Muscle of arm (tissue), 12 donors: ENCODE results near the gene LY9. TPM values are rescaled to one million over a fixed set of nuclear protein-coding genes. Genes with fewer than 3 reads are reported as not detected.
"Not testable (repeated sequence)": the region's sequence is repeated elsewhere in the genome, so short reads cannot be mapped to it uniquely, and the experiment has no call there.

Source experiments
- DNase-seq: peaks from one replicate; pipeline ENCODE4 v3.0.0-alpha.2; 2013
- polyA plus RNA-seq, 12 donors: library from polyadenylated mRNA; unstranded; fragments of 120-200 nt; gene quantifications; one replicate each; pipeline ENCODE4 v1.2.1, GENCODE V29; 2013; ENCODE audit not compliant: insufficient read length in 12 of 12

LY9 gene
- polyA plus RNA-seq, 12 donors = 0.08 to 1.4 (median 0.30) TPM; not detected in 3

DNA sequence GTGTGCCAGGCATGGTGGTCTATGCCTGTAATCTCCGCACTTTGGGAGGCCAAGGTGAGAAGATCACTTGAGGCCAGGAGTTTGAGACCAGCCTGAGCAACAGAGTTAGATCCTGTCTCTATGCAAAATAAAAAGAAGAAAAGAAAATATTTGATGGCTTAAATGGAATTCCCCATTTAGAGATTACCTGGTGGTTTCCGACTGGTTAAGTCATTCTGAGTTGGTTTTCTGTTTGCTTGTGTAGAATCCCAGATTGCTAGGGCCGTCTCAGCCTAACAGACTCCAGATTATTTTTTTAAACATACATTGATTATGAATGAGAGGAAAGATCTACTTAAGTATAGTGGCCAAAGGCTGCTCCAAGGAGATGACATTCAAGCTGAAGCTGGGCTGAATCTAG lies 22.9 kb upstream of the LY9 start:
- no peak for DNase-seq

DNA sequence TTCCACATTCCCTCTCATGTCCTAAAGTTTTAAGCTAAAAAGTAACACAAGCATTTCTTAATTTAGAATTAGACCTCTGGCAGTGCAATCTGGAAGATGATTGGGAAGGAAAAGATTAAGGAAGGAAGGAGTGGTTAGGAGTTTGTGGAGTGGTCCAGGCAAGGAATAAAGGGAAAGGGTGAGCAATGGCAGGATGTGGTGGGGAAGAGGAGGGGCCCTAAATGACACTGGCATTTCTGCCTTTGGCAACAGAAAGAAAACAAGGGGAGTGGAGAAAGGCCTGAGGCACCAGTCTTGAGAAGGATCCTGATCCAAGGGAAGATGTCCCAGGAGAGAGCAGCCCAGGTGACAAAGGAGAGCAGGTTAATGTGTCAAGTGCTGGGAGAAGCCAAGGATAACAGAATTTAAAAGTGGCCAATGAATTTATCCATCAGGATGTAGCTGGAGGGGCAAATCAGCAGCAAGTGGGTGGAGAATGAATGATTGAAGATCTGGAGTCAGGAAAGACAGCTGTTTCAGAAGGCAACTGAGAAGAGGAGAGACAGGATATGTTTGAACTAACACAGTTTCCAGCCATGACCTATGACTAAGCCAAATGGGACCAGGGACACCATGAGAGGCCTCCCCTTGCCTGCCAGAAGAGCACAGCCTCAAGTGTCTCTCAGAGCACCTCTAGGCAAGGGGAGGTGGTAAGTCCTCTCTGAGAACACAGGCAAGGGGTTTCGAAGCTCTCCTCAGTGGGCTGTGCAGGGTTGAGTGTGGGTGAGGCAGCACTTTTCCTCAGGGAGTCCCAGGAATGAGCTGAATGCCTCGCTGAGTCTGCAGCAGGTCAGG lies 20.9 kb upstream of the LY9 start:
- DNase-seq = no peak

DNA sequence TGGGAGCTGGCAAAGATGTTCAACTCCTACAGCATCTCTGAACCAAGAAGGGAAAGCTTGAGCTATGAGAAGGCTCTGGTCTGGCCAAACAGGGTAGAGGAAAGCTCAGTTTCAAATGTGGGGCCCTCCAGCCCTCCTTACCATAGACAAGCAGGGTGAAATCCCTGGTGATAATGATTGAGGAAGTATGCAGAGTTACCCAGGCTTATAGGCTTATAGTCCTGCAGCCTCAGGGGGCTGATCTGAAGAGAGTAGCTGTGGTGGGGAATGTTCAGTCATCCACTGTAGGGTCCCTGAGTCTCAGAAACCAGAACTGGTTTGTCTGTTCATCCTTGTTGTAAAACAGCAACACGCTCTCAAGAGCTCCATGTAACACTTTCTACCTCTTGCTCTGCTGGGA lies 19.8 kb upstream of the LY9 start:
- DNase-seq = no peak

- DNase-seq = no peak
Observed at GRCh38 chr1:160777486-160778089, 18.4 kb upstream of the LY9 start.

DNA sequence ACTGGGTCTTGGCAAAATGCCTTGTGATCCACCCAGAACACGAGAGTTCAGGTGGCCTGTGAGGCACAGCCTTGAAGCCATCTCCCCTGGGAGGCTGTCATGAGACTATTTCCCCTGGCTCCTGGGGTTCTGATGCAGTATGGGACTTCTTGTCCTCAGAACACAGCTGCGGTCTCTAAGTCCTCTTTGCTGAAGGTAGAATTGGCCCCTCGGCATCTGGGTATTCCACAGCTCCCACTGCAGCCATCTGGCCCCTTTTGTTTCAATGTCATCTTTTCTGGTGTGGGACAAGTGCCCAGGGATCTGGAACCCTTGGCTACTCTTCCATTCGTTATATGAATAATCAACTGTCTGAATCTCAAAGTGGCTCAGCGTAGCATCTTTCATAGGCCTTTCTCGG lies 17.0 kb upstream of the LY9 start:
- no peak for DNase-seq

- no peak for DNase-seq
Observed at GRCh38 chr1:160779626-160780397, 16.2 kb upstream of the LY9 start.

GRCh38 chr1:160780398-160780755 lies 15.6 kb upstream of the LY9 start:
- DNase-seq = no peak

DNA sequence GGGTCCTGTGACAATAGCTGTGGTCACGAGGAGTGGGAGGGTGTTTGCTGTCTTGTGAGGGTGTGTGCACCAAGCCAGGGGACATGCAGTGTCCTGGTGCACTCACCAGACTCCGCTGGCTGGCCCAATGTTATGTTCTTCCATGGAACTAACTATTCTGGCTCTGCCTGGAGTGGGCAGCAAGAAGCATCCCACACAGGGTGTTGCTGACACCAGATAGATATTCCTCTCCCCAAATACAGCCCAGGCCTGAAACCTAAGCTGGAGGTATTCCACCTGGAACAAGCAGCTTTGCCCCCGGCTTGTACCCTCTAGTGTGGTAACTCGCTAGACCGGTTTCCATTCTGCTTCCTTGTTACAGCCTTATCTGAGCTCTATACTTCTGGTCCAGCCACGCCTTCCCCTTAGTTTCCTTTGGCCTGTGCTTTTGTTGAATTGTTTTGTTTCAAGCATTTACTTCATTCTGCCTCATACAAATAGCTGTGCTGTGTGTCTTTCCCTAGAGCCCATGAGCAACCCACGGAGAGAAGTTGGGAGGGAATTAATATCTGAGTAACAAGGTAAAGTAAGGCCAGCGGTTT lies 14.7 kb upstream of the LY9 start:
- DNase-seq = no peak

- no peak for DNase-seq
Observed at GRCh38 chr1:160781914-160782689, 13.9 kb upstream of the LY9 start.

DNA sequence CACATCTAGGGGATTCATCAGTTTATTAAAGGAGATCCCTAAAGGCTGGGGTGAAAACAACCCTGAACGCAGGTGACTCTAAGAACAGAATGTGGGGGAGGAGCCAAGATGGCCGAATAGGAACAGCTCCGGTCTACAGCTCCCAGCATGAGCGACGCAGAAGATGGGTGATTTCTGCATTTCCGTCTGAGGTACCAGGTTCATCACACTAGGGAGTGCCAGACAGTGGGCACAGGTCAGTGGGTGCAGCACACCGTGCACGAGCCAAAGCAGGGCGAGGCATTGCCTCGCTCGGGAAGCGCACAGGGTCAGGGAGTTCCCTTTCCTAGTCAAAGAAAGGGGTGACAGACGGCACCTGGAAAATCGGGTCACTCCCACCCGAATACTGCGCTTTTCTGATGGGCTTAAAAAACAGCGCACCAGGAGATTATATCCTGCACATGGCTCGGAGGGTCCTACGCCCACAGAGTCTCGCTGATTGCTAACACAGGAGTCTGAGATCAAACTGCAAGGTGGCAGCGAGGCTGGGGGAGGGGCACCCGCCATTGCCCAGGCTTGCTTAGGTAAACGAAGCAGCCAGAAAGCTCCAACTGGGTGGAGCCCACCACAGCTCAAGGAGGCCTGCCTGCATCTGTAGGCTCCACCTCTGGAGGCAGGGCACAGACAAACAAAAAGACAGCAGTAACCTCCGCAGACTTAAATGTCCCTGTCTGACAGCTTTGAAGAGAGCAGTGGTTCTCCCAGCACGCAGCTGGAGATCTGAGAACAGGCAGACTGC lies 12.8 kb upstream of the LY9 start:
- DNase-seq = not testable (repeated sequence)

DNA sequence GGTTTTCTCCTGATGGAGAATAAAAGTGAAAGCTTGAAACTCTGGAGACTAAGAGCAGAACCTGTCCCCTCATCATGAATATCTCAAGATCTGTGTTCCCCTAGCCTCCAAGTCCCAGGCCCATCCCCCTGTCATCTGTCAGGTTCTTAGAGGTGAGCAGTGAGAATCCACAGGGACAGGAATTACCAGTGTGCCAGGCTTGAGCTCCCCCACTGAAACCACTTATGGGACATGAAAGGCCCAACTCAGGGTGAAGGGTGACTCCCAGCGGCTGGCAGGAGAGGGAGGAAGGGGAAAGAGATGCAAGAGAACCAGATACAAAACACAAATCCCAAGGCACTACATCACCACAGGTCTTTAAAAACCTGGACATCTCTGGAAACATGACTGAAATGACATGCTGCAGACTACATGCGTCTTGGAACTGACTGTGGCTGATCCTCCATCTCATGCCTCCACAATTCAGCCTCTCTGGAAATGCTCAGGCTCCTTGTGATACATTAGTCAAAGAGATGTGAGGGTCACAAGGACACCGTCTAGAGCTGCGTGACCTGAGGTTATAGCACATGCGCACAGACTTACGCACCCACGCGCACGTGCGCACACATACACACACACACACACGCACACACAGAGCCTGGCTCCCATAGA lies 6.8 kb upstream of the LY9 start:
- no peak for DNase-seq

- DNase-seq = no peak
Observed at GRCh38 chr1:160789702-160790611, 6.0 kb upstream of the LY9 start.

DNA sequence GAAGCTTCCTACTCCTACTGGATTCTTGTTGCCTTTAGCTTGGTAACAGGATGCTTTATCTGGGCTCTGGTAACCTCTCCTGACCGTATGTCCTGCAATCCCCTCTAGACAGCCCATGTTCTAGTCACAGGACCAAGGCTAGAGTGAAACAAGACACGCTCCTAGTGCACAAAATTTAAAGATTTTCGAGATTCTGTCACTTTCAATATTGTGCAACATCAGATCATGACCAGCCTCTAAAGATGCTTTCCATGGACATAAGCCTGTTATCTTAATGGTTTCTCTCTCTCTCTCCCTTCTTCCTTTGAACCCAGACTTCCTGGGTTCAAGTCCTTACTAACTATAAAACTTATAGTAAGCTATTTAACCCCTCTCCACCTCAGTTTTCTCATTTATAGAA lies 1.6 kb upstream of the LY9 start:
- no peak for DNase-seq

DNA sequence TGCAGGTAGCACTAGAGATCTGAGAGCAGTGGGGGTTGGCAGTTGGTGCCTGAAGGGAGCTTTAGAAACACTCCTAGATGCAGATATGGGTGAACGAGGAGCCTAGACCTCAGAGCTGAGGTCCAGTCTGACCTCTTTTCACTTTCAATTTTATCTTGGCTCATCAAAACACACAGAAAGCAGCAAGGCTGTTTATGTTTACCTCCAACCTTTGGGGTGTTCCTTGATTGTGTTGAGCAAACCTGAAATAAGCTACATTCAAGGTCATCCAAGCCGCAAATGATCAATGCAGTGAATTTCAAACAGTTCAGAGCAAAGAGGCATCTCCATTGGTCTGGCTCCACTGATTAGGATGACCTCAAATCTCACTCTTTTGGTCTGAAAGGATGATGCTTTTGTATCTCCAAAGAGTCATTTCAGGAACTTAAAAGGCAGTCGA lies 1.3 kb downstream of the LY9 start:
- no peak for DNase-seq

- no peak for DNase-seq
Observed at GRCh38 chr1:160797861-160798273, 1.9 kb downstream of the LY9 start.

- no peak for DNase-seq
Observed at GRCh38 chr1:160798439-160798838, 2.5 kb downstream of the LY9 start.

DNA sequence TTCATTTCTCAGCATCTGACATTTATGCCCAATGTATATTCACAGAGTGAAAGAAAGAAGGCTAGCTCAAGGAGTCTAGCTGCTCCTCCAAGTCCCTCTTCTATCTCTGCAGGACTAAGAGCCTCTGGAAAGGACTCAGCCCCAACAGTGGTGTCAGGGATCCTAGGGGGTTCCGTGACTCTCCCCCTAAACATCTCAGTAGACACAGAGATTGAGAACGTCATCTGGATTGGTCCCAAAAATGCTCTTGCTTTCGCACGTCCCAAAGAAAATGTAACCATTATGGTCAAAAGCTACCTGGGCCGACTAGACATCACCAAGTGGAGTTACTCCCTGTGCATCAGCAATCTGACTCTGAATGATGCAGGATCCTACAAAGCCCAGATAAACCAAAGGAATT lies 3.7 kb downstream of the LY9 start:
- DNase-seq = no peak

DNA sequence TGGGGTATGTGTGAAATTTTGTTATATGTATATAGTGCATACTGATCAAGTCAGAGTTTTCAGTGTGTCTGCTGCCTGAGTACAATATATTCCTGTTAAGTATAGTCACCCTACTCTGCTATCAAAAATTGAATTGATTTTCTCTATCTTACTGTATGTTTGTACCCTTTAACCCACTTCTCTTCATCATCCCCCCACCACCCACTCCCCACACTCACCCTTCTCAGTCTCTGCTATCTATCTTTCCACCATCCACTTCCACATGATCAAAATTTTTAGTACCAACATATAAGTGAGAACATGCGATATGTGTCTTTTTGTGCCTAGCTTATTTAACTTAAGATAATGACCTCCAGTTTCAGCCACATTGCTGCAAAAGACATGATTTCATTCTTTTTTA lies 4.2 kb downstream of the LY9 start:
- no peak for DNase-seq
